ENCODE measurements around the gene KLHL36. TPM values are rescaled to one million over a fixed set of nuclear protein-coding genes. Genes with fewer than 3 reads are reported as not detected.

The KLHL36 gene
- polyA plus RNA-seq (ENCODE audit: insufficient read length in 10 of 10): 10 to 100 TPM; 10.1 to 16.7 (median 13.7) TPM
- long read RNA-seq, donor 1: 0 reads
- long read RNA-seq, donor 2, full-length matches to known transcripts: 4 of 4 reads
- long read RNA-seq, donor 2, partial matches to known transcripts: 0 of 4 reads
- long read RNA-seq, donor 2, other reads (novel, unspliced or antisense): 0 of 4 reads
- long read RNA-seq, donor 3: 0 reads
- long read RNA-seq, donor 4, partial matches to known transcripts: 0 of 2 reads
- long read RNA-seq, donor 4, other reads (novel, unspliced or antisense): 0 of 2 reads
- long read RNA-seq, donor 5, partial matches to known transcripts: 0 of 1 reads
- long read RNA-seq, donor 5, other reads (novel, unspliced or antisense): 0 of 1 reads
- long read RNA-seq, donor 6, partial matches to known transcripts: 0 of 3 reads
- long read RNA-seq, donor 6, other reads (novel, unspliced or antisense): 0 of 3 reads
- long read RNA-seq, donor 7, partial matches to known transcripts: 0 of 1 reads
- long read RNA-seq, donor 7, other reads (novel, unspliced or antisense): 0 of 1 reads
- long read RNA-seq, donor 8, partial matches to known transcripts: 0 of 2 reads
- long read RNA-seq, donor 8, other reads (novel, unspliced or antisense): 0 of 2 reads
- long read RNA-seq, donor 9: 0 reads

- peak; percentile 37 to 83 (median 40) for DNase-seq
Measured at GRCh38 chr16:84647828-84648594, at the start of gene KLHL36. Gene KLHL36 (plus strand): TSS chr16:84648511. CDS start chr16:84650868, 2,357 bp downstream.

DNA sequence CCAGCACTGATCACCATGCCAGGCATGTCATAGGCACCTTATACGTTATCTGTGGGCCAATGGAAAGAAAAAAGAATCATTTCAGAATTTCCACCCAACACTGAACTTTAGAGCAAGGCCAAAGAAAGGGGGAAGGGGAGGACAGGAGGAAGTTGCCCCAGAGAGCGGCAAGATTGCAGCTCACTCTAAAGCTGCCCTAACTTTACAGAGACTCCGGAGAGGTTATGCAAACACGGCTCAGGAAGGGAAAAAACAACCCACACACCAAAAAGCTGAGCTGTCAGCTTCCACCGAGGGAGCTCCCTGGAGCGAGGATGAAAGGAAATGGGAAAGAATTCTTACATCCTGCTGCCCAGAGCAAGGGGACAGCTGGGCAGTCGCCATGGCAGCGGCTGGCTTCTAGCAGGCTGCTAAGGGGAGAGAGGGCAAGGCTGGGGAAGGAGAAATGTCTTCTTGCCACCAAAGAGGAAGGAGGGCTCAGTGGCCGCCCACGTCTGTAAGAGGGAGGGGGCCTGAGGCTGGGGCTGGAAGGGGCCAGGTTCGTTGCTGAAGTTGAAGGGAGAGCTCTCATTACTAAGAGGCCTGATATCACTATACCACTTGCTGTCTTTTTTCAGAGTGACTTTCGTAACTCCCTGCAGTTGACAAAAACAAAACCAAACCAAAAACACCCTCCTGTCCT lies 48.6 kb upstream of the KLHL36 start:
- DNase-seq: peak; percentile 50 to 77 (median 57)

DNA sequence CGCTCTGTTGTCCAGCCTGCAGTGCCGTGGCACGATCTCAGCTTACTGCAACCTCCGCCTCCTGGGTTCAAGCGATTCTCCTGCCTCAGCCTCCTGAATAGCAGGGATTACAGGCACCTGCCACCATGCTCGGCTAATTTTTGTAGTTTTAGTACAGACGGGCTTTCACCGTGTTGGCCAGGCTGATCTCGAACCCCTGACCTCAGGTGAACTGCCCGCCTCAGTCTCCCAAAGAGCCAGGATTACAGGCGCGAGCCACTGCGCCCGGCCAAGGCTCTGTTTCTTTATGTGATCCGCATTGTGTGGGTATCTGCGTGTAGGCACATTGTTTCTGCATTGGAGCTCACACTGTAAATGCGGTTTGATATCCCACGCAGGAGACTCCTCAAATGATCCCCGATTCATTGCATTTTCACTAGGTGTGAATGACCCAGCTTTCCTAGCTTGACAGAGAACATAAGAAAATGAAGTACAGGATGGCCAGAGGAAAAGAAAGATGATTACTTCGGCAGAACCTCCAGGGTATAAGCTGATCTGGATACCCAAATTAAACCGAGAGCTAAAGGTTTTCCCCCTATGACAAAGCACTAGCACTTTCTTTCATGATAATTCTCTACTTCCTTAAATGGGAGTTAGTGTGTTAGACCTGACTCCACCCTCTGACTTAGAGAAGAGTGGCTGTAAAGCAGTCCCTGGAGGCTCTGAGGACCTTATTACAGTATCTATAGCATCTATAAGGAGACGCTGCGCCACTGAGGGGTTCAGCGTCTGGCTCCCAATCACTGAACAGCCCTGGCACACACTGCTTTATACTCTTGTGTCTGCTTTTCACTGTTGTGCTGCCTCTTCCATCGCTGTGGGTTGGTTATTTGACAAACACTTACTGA lies 47.7 kb upstream of the KLHL36 start:
- DNase-seq: peak in 1 of 3 donors; percentile 28

DNA sequence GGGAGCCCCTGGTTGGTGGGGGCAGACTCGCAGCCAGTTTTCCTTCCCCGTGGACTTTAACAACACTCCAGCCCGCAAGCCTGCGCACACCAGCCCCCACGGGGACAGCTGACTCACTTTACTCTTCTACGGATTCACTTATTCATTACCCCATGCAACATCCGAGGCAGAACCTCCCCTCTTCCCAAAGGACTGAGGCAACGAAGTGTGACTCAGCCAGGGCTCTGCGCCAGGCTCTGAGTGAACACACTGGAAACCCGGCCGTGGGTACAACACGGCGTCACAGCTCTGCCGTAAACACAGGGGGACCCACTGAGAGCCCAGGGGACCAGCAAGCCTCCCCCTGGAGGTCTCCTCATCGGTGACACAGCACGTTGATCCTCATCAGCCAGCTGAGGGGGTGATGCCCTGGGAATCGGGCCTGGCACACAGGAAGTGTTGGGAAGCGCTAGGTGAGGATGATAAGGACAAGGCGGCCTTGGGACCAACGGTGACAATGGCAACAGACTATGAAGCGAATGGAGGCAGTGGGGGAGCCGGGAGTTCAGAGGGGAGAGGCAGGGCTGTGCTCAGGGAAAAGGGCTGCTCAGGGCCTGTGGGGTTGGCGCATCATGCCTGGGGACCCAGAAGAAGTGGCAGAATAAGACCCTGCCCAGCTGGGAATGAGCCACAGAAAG lies 45.0 kb upstream of the KLHL36 start:
- peak in 2 of 3 donors; percentile 49 to 91 for DNase-seq

DNA sequence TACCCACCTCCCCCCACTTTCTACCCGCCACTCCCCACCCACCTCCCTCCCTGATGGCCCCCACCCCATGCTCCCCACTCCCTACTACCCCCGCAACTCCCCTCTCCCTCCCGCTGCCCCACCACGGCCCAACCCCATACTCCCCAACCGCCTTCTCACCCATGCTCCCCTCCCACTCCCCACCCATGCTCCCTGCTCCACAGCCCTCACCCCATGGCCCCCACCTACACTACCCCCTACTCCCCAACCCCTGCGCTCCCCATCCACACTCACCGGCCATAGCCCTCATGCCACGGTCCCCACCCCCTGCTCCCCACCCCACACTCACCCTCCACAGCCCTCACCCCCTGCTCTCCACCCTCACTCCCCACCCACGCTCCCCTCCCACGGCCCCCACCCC lies 44.4 kb upstream of the KLHL36 start:
- no peak for DNase-seq

DNA sequence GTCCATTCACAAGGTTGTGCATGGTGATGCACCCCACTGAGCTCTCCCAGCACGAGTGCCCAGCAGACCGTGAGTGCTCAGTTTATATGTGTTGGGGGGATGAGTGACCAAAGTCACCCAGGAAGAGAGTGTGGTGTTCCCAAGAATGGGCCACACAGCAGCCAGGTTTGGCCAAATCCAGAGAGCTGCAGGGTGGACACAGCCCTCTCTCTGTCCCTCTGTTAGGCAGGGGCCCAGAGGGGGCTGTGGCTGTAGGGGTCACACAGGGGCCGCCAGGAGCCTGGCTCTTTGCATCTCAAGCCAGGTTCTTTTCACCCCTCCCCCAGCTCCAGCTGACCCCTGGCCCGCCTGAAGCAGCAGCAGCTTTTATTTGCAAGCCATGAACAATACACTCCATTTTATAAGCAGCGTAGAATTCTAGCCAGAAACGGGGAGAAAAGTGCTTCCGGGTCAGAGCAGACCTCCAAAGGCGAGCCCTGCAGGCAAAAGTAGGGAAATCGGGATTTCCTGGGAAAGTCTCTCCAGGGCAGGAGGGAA lies 43.8 kb upstream of the KLHL36 start:
- DNase-seq: no peak

DNA sequence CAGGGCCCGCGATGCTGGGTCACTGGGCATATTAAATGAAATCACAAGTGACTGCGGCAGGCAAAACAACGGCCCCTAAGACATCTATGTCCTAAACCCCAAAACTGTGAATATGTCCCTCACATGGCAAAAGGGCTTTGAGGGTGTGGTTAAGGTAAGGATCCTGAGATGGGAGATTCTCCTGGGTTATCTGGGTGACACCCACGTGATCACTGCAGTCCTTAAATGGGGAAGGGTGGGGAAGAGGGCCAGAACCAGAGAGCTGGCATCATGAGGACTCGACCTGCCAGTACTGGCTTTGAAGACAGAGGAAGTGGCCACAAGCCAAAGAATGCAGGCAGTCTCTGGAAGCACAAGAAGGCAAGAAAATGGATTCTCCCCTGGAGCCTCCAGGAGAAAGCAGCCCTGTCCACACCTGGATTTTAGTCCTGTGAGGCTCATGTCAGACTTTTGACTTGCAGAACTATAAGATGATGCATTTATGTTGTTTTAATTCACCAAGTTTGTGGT lies 42.9 kb upstream of the KLHL36 start:
- DNase-seq: no peak

GRCh38 chr16:84606081-84606875 lies 42.0 kb upstream of the KLHL36 start:
- DNase-seq: no peak

GRCh38 chr16:84607061-84607460 lies 41.2 kb upstream of the KLHL36 start:
- no peak for DNase-seq

- no peak for DNase-seq
Measured at GRCh38 chr16:84607694-84608093, 40.6 kb upstream of the KLHL36 start.

DNA sequence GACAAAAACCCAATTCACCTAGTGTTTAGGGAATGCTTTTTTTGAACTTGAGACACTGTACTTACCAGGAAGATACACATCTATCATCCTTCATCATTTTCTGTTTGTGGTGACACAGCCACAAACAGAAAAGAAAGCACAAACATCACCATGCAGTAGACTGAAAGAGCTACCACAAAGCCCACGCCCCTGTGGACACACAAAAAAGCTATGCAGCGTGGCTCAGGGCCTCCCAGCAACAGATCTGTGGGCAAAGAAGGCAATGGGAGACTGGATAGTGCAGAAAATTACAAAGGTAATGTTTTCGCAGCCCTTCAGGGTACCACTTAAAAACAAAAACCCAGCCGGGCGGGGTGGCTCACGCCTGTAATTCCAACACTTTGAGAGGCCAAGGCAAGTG lies 40.0 kb upstream of the KLHL36 start:
- DNase-seq: no peak

- no peak for DNase-seq
Measured at GRCh38 chr16:84609563-84610177, 38.6 kb upstream of the KLHL36 start.

DNA sequence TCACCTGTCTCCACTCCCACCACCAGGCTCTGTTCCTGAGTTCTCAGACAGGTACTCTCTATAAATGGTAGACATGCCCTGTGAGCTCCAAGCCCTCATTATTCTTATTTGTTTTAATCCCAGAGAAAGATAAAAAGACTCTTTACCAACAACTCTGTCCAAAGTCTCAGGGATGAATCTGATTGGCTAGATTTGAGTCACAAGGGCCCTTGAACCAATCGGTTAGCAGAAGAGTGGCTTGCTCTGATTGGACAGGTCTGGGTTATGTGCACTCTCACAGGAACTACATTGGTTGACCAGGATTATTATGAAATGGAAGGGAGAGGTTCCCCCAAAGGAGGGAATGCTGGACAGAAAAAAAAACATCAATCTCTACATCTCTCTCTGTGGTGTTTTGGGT lies 37.9 kb upstream of the KLHL36 start:
- no peak for DNase-seq

DNA sequence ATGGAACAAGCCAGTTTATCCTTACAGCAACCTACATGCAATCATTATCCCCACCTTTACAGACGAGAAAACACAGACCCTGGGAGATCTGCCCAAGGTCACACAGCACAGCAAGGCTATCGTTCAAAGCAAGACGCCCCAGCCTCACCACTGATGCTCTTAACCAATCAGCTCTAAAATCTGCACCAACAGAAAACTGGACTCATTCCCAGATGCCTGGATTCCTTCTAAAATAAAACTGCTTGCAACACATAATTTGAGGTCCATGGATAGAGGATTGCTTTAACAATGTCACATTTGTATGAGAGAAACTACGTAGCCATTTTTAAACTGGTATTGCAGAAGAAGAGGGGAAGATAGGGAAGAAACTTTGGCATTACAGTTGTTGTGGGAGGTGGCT lies 37.3 kb upstream of the KLHL36 start:
- DNase-seq: no peak

DNA sequence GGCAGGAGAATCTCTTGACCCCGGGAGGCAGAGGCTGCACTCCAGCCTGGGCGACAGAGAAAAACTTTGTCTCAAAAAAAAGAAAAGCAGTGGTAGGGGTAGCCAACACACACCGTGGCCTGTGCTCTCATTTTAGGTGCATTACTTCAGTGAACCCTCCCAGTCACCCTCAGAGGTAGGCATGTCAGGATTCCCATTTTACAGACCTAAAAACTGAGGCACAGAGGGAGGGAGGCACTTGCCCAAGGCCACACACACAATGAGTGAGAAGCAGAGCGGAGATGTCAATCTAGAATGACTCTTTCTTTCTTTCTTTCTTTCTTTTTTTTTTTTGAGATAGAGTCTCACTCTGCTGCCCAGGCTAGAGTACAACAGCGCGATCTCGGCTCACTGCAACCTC lies 35.6 kb upstream of the KLHL36 start:
- no peak for DNase-seq

GRCh38 chr16:84613408-84614072 lies 34.8 kb upstream of the KLHL36 start:
- DNase-seq: no peak

DNA sequence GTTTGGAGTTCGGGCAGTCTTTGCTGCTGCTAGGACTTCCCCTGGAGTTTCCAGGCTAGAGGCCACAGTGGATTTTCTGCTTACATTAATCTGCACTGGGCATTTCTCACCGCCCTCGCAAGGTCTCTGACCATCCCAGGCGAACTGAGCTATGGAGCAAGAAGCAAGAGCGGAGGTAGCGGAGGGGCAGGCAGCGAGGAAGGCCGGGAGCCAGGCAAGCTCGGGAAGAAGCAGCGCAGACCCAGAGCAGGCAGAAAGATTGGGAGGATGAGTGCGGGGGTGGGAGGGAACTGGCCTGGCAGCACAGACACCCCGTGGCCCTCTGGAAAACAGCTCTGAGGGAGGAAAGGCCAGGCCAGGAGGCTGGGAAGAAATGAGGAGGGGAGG lies 34.2 kb upstream of the KLHL36 start:
- no peak for DNase-seq

DNA sequence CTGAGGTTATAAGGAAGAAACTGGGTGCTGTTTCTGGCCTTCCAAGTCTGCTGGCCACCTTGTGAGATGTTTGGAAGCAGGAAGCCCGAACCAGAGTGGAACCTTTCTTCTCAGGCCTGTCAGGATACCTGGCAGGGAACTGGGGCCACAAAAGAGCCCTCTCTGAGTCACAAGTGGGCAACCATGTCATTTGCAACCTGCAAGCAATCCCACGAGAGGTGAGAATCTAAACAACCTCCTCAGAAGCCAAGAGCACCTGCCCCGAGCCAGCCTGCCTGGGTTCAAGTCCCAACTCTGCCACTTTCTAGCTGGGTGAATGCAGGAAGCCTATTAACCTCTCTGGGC lies 33.7 kb upstream of the KLHL36 start:
- DNase-seq: no peak

Data from muscle of back (tissue), 13 donors.